IMR-90 (cell line): ENCODE measurements around the gene SLC66A1. TPM values are rescaled to one million over a fixed set of nuclear protein-coding genes. Genes with fewer than 3 reads are reported as not detected.

Source experiments
- ATAC-seq: fragments of 200-7000 bp; cut with Tn5 transposase; 2 replicates; pipeline ENCODE4 v1.9.1; 2020; ENCODE audit warnings: low read depth, mild to moderate bottlenecking, moderate library complexity
- BruUV-seq: library from RNA; stranded (reverse); fragments of 400-500 nt; replicated peaks from 2 replicates; lab custom pipeline; 2021; lab: Mats Ljungman, UMichigan
- CTCF ChIA-PET: fragments of 300-600 bp; formaldehyde crosslinking; extraction: SDS; loops from one replicate; lab custom pipeline; 2021; ENCODE audit warnings: antibody characterized with exemption; lab: Yijun Ruan, JAX
- POLR2A ChIA-PET: fragments of 300-600 bp; sonication (Branson Sonifier 250); formaldehyde crosslinking; loops from one replicate; lab custom pipeline; 2022; ENCODE audit warnings: antibody characterized with exemption; ENCODE audit not compliant: unreplicated experiment; lab: Charles Lee
- DNase-seq: peaks from one replicate; pipeline ENCODE4 v3.0.0; 2013
- H2AFZ ChIP-seq: replicated peaks from 2 replicates; pipeline ENCODE3; 2013; ENCODE audit warnings: low read length, mild to moderate bottlenecking; ENCODE audit not compliant: poor library complexity
- H2AK5ac ChIP-seq: 2 replicates; pipeline ENCODE4 v1.6.1; 2013; ENCODE audit warnings: low read depth, low read length, inconsistent platforms
- H2AK9ac ChIP-seq: replicated peaks from 2 replicates; pipeline ENCODE3; 2013; ENCODE audit warnings: mild to moderate bottlenecking, low read depth, low read length, moderate library complexity; ENCODE audit not compliant: poor library complexity
- H2BK120ac ChIP-seq: 2 replicates; pipeline ENCODE4 v1.6.1; 2013; ENCODE audit warnings: low read depth, low read length, inconsistent platforms
- H2BK15ac ChIP-seq: 3 replicates; pipeline ENCODE4 v1.6.1; 2013; ENCODE audit warnings: low read depth, low read length, inconsistent platforms
- H2BK20ac ChIP-seq: 2 replicates; pipeline ENCODE4 v1.6.1; 2013; ENCODE audit warnings: low read depth, mild to moderate bottlenecking, inconsistent platforms, low read length, moderate library complexity
- H2BK5ac ChIP-seq: 2 replicates; pipeline ENCODE4 v1.6.1; 2013; ENCODE audit warnings: mild to moderate bottlenecking, low read depth, low read length, inconsistent platforms; ENCODE audit not compliant: poor library complexity, severe bottlenecking
- H3K14ac ChIP-seq: replicated peaks from 2 replicates; pipeline ENCODE4 v1.6.1; 2013; ENCODE audit warnings: low read depth, low read length, inconsistent platforms
- H3K18ac ChIP-seq: 2 replicates; pipeline ENCODE4 v1.6.1; 2013; ENCODE audit warnings: low read depth, low read length, control low read depth
- H3K23ac ChIP-seq: 2 replicates; pipeline ENCODE4 v1.6.1; 2013; ENCODE audit warnings: low read depth, low read length, inconsistent platforms
- H3K27ac ChIP-seq: 2 replicates; pipeline ENCODE4 v1.5.1; 2013; ENCODE audit warnings: mild to moderate bottlenecking, control low read depth, low read length; ENCODE audit not compliant: insufficient read depth
- H3K27me3 ChIP-seq: 2 replicates; pipeline ENCODE4 v1.6.1; 2013; ENCODE audit warnings: low read length; ENCODE audit not compliant: control insufficient read depth, insufficient read depth
- H3K36me3 ChIP-seq: 2 replicates; pipeline ENCODE4 v1.6.1; 2013; ENCODE audit warnings: low read length, mixed read lengths; ENCODE audit not compliant: control insufficient read depth, insufficient read depth
- H3K4ac ChIP-seq: 2 replicates; pipeline ENCODE4 v1.6.1; 2013; ENCODE audit warnings: low read depth, low read length, inconsistent platforms
- H3K4me1 ChIP-seq: 2 replicates; pipeline ENCODE4 v1.6.1; 2013; ENCODE audit warnings: low read length, mixed read lengths; ENCODE audit not compliant: control insufficient read depth, insufficient read depth
- H3K4me2 ChIP-seq: 2 replicates; pipeline ENCODE4 v1.6.1; 2013; ENCODE audit warnings: low read depth, mild to moderate bottlenecking, control low read depth, low read length, moderate library complexity
- H3K4me3 ChIP-seq: 2 replicates; pipeline ENCODE4 v1.5.1; 2013; ENCODE audit warnings: low read depth, mild to moderate bottlenecking, control low read depth, low read length, moderate library complexity; ENCODE audit not compliant: insufficient read depth
- H3K56ac ChIP-seq: 2 replicates; pipeline ENCODE4 v1.6.1; 2013; ENCODE audit warnings: low read length, inconsistent platforms; ENCODE audit not compliant: insufficient read depth; ENCODE audit errors: extremely low read depth
- H3K79me1 ChIP-seq, 2 experiments: 2 replicates each; pipeline ENCODE4 v1.6.1; 2013; ENCODE audit warnings: low read length in 2 of 2, inconsistent platforms in 1 of 2, low read depth in 1 of 2
- H3K9ac ChIP-seq: 2 replicates; pipeline ENCODE4 v1.6.1; 2013; ENCODE audit warnings: low read depth, low read length, control low read depth
- H3K9me1 ChIP-seq: 2 replicates; pipeline ENCODE4 v1.6.1; 2013; ENCODE audit warnings: low read length, inconsistent platforms; ENCODE audit not compliant: insufficient read depth
- H3K9me3 ChIP-seq: 2 replicates; pipeline ENCODE4 v1.6.1; 2013; ENCODE audit warnings: low read length; ENCODE audit not compliant: control insufficient read depth, insufficient read depth
- H4K20me1 ChIP-seq: 2 replicates; pipeline ENCODE4 v1.6.1; 2013; ENCODE audit warnings: low read length, inconsistent platforms; ENCODE audit not compliant: insufficient read depth
- H4K5ac ChIP-seq: 2 replicates; pipeline ENCODE4 v1.6.1; 2013; ENCODE audit warnings: mild to moderate bottlenecking, low read depth, low read length, control low read depth
- H4K8ac ChIP-seq, 2 experiments: 2 replicates each; pipeline ENCODE4 v1.6.1; 2013; ENCODE audit warnings: low read depth in 2 of 2, low read length in 2 of 2, control low read depth in 1 of 2, inconsistent platforms in 1 of 2
- H4K91ac ChIP-seq: 2 replicates; pipeline ENCODE4 v1.6.1; 2013; ENCODE audit warnings: low read depth, low read length, inconsistent platforms; ENCODE audit not compliant: insufficient read depth
- BHLHE40 ChIP-seq: fragments of 150-350 bp; IDR thresholded peaks from 2 replicates; pipeline ENCODE4 v1.6.1; 2016; ENCODE audit warnings: mild to moderate bottlenecking, low read depth, low read length
- CEBPB ChIP-seq: IDR thresholded peaks from 2 replicates; pipeline ENCODE4 v1.6.1; 2012; ENCODE audit warnings: low read depth, low read length, improper control_type of control experiment
- CHD1 ChIP-seq: IDR thresholded peaks from 2 replicates; pipeline ENCODE4 v1.6.1; 2012; ENCODE audit warnings: low read depth, low read length, improper control_type of control experiment
- FOS ChIP-seq: fragments of 150-350 bp; IDR thresholded peaks from 2 replicates; pipeline ENCODE4 v1.6.1; 2016; ENCODE audit warnings: low read depth, low read length
- MAFK ChIP-seq: IDR thresholded peaks from 2 replicates; pipeline ENCODE4 v1.6.1; 2012; ENCODE audit warnings: low read depth, low read length, improper control_type of control experiment
- MAZ ChIP-seq: IDR thresholded peaks from 2 replicates; pipeline ENCODE4 v1.6.1; 2012; ENCODE audit warnings: low read depth, mild to moderate bottlenecking, low read length, improper control_type of control experiment, moderate library complexity, borderline replicate concordance
- MXI1 ChIP-seq: IDR thresholded peaks from 2 replicates; pipeline ENCODE4 v1.6.1; 2012; ENCODE audit warnings: low read depth, mild to moderate bottlenecking, low read length, moderate library complexity, borderline replicate concordance
- NFE2L2 ChIP-seq: fragments of 150-350 bp; IDR thresholded peaks from 2 replicates; pipeline ENCODE4 v1.6.1; 2016; ENCODE audit warnings: low read depth, mild to moderate bottlenecking, low read length
- POLR2A ChIP-seq: IDR thresholded peaks from 2 replicates; pipeline ENCODE4 v1.6.1; 2012; ENCODE audit warnings: mild to moderate bottlenecking, low read depth, low read length
- RAD21 ChIP-seq: IDR thresholded peaks from 2 replicates; pipeline ENCODE4 v1.6.1; 2012; ENCODE audit warnings: low read length, improper control_type of control experiment
- RCOR1 ChIP-seq: IDR thresholded peaks from 2 replicates; pipeline ENCODE4 v1.6.1; 2012; ENCODE audit warnings: mild to moderate bottlenecking, low read length, improper control_type of control experiment; ENCODE audit not compliant: insufficient replicate concordance
- RFX5 ChIP-seq: IDR thresholded peaks from 2 replicates; pipeline ENCODE4 v1.8.0; 2012; ENCODE audit warnings: low read depth, mild to moderate bottlenecking, low read length, moderate library complexity
- SMC3 ChIP-seq: fragments of 150-350 bp; IDR thresholded peaks from 2 replicates; pipeline ENCODE4 v1.6.1; 2016; ENCODE audit warnings: low read depth, mild to moderate bottlenecking, antibody characterized with exemption, low read length, moderate library complexity
- WGBS, 2 experiments: methylation state at CpG; one replicate each; pipeline versions ENCODE4 v1.1.5 to v1.1.7; 2013; ENCODE audit warnings: missing lambda C conversion rate in 2 of 2; ENCODE audit not compliant: insufficient read length in 1 of 2; ENCODE audit errors: extremely low coverage in 2 of 2; 5-methylcytosine and 5-hydroxymethylcytosine counted together
- dilution Hi-C: fragments of 300-500 bp; cut with HindIII; formaldehyde crosslinking; loops from one replicate; pipeline ENCODE4 v1.14.3; 2018; ENCODE audit warnings: low sequenced_read_pairs; ENCODE audit not compliant: unreplicated experiment
- in situ Hi-C: fragments of 300-500 bp; cut with MboI; formaldehyde crosslinking; loops from 3 replicates; pipeline ENCODE4 v1.14.3; 2019; ENCODE audit warnings: low sequenced_read_pairs, inconsistent platforms, mixed read lengths
- intact Hi-C: fragments of 100-400 bp; cut with micrococcal nuclease; formaldehyde crosslinking; loops from 2 replicates; pipeline ENCODE4 v1.10.0; 2022
- polyA plus RNA-seq, 3 experiments: library from polyadenylated mRNA; depleted of rRNA; stranded (reverse); fragments of >200 nt; gene quantifications; 2 replicates each; pipeline ENCODE4 v1.2.3, GENCODE V29; 2012; ENCODE audit warnings: low replicate concordance in 1 of 3
- total RNA-seq: library from RNA; depleted of rRNA; stranded (reverse); fragments of >200 nt; gene quantifications from 2 replicates; pipeline ENCODE4 v1.2.3, GENCODE V29; 2012
- TF ChIP-seq, protein P1 (sequence below): fragments of 150-350 bp; IDR thresholded peaks from 2 replicates; pipeline ENCODE4 v1.6.1; 2017; ENCODE audit warnings: mild to moderate bottlenecking, antibody characterized with exemption, low read length, low read depth
- TF ChIP-seq, protein P2 (sequence below): conservative IDR thresholded peaks from 2 replicates; pipeline ENCODE4 v1.5.1; 2012; ENCODE audit warnings: mild to moderate bottlenecking, low read depth, low read length, improper control_type of control experiment
- TF ChIP-seq, protein P3 (sequence below): fragments of 150-350 bp; IDR thresholded peaks from 2 replicates; pipeline ENCODE4 v1.6.1; 2016; ENCODE audit warnings: low read depth, mild to moderate bottlenecking, low read length, moderate library complexity, borderline replicate concordance

Gene SLC66A1
- total and polyA plus RNA-seq, 2 of the 4 experiments (the other 2 are of a cell fraction) = 6.8 to 18.9 TPM

DNA sequence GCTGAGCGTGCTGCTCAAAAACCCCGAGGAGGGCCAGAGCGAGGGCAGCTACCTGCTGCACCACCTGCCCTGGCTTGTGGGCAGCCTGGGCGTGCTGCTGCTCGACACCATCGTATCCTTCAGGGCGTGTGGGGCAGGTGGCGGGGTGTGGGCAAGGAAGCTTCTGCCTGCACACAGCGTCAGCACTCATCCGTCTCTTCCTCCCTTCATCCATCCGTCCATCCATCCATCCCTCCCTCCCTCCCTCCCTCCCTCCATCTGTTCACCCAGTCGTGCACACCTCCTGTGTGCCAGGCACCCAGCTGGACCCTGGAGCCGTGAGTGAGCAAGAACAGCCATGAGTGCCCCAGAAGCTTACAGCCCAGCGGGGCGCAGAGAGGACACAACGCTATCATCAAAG is 15.2 kb downstream of the SLC66A1 start:
- H2BK20ac ChIP-seq = no peak overlapping the region
- no peak overlapping the region for H3K9ac ChIP-seq
- H4K91ac ChIP-seq = no peak overlapping the region
- H3K14ac ChIP-seq = no peak overlapping the region
- no peak for TF ChIP-seq MXI1
- no peak for TF ChIP-seq CHD1
- no peak for TF ChIP-seq RCOR1
- TF ChIP-seq FOS = no peak
- TF ChIP-seq SMC3 = no peak
- TF ChIP-seq CEBPB = no peak
- TF ChIP-seq, protein P1, sequence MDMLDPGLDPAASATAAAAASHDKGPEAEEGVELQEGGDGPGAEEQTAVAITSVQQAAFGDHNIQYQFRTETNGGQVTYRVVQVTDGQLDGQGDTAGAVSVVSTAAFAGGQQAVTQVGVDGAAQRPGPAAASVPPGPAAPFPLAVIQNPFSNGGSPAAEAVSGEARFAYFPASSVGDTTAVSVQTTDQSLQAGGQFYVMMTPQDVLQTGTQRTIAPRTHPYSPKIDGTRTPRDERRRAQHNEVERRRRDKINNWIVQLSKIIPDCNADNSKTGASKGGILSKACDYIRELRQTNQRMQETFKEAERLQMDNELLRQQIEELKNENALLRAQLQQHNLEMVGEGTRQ = no peak
- TF ChIP-seq, protein P2, sequence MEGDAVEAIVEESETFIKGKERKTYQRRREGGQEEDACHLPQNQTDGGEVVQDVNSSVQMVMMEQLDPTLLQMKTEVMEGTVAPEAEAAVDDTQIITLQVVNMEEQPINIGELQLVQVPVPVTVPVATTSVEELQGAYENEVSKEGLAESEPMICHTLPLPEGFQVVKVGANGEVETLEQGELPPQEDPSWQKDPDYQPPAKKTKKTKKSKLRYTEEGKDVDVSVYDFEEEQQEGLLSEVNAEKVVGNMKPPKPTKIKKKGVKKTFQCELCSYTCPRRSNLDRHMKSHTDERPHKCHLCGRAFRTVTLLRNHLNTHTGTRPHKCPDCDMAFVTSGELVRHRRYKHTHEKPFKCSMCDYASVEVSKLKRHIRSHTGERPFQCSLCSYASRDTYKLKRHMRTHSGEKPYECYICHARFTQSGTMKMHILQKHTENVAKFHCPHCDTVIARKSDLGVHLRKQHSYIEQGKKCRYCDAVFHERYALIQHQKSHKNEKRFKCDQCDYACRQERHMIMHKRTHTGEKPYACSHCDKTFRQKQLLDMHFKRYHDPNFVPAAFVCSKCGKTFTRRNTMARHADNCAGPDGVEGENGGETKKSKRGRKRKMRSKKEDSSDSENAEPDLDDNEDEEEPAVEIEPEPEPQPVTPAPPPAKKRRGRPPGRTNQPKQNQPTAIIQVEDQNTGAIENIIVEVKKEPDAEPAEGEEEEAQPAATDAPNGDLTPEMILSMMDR = no peak
- TF ChIP-seq MAFK = no peak
- TF ChIP-seq RFX5 = no peak
- TF ChIP-seq POLR2A = no peak
- TF ChIP-seq, protein P3, sequence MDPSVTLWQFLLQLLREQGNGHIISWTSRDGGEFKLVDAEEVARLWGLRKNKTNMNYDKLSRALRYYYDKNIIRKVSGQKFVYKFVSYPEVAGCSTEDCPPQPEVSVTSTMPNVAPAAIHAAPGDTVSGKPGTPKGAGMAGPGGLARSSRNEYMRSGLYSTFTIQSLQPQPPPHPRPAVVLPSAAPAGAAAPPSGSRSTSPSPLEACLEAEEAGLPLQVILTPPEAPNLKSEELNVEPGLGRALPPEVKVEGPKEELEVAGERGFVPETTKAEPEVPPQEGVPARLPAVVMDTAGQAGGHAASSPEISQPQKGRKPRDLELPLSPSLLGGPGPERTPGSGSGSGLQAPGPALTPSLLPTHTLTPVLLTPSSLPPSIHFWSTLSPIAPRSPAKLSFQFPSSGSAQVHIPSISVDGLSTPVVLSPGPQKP = no peak
- no peak for TF ChIP-seq MAZ
- TF ChIP-seq NFE2L2 = no peak
- TF ChIP-seq RAD21 = no peak
- no peak for TF ChIP-seq BHLHE40
- ATAC-seq (no peak), DNase-seq (no peak)
- no peak overlapping the region for H3K4ac ChIP-seq
- no peak overlapping the region for H3K18ac ChIP-seq
- H3K27me3 ChIP-seq = no peaks in the 10 kb centered on the region
- H3K9me3 ChIP-seq = no peaks in the 10 kb centered on the region
- no peak overlapping the region for H3K56ac ChIP-seq
- H3K4me3 ChIP-seq = no peak overlapping the region
- ChIA-PET POLR2A (no interaction called here), CTCF (no interaction called here)
- H3K9me1 ChIP-seq = peaks cover 3% of the 10 kb centered on the region; the same call in 1 of the 2 replicates
- H2BK120ac ChIP-seq = no peak overlapping the region
- no peak overlapping the region for H3K27ac ChIP-seq
- intact Hi-C loops (no loop called here), dilution Hi-C loops (no loop called here), in situ Hi-C loops (no loop called here)
- H4K8ac ChIP-seq = no peak overlapping the region
- no peak overlapping the region for H2BK15ac ChIP-seq
- no peaks in the 10 kb centered on the region; the same call in none of the 2 replicates for H4K20me1 ChIP-seq
- no peak overlapping the region for H3K4me2 ChIP-seq
- peaks cover 59% of the 10 kb centered on the region for H3K36me3 ChIP-seq
- no peak overlapping the region for H4K5ac ChIP-seq
- H2AK5ac ChIP-seq = no peak overlapping the region
- WGBS, 2 experiments = 100% methylated on average over 7 of the region's 16 CpGs; no CpG with 5 or more reads in 1 of the 2 experiments
- H2AK9ac ChIP-seq = no peak overlapping the region
- H2AFZ ChIP-seq = no peak overlapping the region
- H3K23ac ChIP-seq = no peak overlapping the region
- H3K4me1 ChIP-seq = no peaks in the 10 kb centered on the region
- no peak overlapping the region for H2BK5ac ChIP-seq
- BruUV-seq = no TSS peak
- peaks cover 0 to 6% of the 10 kb centered on the region in 2 experiments; a peak in 1 of 4 replicates for H3K79me1 ChIP-seq
